Measurements from ENCODE around the gene MYO5B.

MYO5B gene

DNA sequence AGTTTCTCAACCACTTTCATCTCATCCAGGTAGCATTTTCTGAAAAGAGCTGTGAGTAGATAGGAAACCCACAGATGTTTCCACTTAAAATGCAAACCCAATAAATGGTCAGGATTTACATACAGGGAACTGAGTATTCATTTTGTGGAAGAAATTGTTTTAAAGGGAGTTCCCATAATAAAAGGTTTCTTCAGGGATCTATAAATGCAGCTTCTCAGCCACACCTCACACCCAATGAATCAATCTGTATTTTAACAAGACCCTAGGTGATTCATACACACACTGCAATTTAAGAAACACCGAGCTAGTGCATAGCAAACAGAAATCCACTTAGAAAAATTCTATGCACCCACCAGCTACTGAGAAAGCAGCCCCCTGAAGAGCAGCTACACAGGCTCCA is 241.6 kb downstream of the MYO5B start:
- TF ChIP-seq, protein P1, sequence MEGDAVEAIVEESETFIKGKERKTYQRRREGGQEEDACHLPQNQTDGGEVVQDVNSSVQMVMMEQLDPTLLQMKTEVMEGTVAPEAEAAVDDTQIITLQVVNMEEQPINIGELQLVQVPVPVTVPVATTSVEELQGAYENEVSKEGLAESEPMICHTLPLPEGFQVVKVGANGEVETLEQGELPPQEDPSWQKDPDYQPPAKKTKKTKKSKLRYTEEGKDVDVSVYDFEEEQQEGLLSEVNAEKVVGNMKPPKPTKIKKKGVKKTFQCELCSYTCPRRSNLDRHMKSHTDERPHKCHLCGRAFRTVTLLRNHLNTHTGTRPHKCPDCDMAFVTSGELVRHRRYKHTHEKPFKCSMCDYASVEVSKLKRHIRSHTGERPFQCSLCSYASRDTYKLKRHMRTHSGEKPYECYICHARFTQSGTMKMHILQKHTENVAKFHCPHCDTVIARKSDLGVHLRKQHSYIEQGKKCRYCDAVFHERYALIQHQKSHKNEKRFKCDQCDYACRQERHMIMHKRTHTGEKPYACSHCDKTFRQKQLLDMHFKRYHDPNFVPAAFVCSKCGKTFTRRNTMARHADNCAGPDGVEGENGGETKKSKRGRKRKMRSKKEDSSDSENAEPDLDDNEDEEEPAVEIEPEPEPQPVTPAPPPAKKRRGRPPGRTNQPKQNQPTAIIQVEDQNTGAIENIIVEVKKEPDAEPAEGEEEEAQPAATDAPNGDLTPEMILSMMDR (IDR thresholded peaks at IDR 0.05; ENCODE audit: insufficient read depth, low read length, missing control alignments): no peak
- DNase-seq (ENCODE audit: low read depth, low spot score): no peak
- ChIA-PET CTCF (no interaction called here), POLR2A (no interaction called here)
- H3K4me3 ChIP-seq (ENCODE audit: low read depth, low read length): no peak overlapping the region

DNA sequence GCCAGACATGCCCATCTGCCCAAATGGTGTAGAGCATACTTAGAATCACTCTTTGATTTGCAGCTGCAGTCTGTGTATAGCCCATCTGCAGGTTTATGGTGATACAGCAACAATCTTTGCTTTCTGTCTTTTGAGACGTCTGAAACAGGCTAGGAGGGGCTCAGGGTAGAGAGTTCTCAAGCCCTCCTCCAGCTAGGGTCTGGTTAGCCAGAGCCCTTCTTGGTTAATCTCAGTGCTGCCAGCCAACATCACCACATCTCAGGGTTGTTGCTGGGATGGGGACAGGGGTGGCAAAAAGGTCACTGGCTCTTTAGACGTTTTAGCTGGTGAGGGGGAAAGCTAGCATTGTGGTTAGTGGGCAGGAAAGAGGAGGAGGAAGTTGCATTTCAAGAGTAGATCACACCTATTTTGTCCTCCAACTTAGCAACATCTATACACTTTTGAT is 245.0 kb downstream of the MYO5B start:
- ChIA-PET CTCF (no interaction called here), POLR2A (no interaction called here)
- no peak for DNase-seq (ENCODE audit: low read depth, low spot score)
- TF ChIP-seq, protein P1 (IDR thresholded peaks at IDR 0.05; ENCODE audit: insufficient read depth, low read length, missing control alignments): no peak
- no peak overlapping the region for H3K4me3 ChIP-seq (ENCODE audit: low read depth, low read length)

DNA sequence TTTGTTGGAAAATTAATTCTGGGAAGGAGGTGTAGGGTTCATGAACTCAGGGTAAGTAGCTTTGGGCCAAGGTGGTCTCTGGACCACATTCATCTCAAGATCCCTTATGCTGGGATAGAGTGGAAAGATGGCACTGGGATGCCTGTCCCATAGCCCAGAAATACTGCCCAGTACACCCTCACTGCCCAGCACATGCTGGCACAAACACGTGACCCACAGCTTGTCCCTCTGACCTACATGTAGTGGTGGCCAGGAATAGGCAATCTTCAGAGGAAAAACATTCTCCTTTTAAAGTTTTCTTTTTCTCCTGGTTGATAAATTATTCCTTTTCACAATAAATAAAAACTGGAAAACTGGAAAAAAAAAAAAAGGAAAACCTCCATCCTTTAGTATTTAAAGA is 246.0 kb downstream of the MYO5B start:
- DNase-seq (ENCODE audit: low read depth, low spot score): no peak
- no peak overlapping the region for H3K4me3 ChIP-seq (ENCODE audit: low read depth, low read length)
- CTCF ChIA-PET: no interaction called here
- TF ChIP-seq, protein P1 (IDR thresholded peaks at IDR 0.05; ENCODE audit: insufficient read depth, low read length, missing control alignments): no peak
- POLR2A ChIA-PET: no interaction called here

DNA sequence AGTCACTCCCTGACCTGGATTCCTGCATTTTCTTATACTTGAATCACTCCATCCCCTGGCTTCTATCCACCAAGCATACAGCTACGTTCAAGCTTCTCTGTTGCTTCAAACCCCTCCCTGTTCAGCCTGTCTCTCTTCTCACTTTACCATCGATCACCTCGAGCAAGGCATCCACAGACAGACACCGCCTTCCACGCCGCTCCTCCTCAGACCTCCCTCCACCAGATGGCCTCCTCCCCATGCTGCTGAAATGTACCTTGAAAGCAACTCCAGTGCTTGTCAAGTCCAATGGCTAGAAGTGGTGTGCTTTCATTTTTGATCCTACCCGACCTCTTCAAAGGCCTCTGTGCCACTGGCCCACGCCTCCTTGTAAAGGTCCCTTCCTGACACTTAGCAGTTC is 250.3 kb downstream of the MYO5B start:
- TF ChIP-seq, protein P1 (IDR thresholded peaks at IDR 0.05; ENCODE audit: insufficient read depth, low read length, missing control alignments): peak; percentile 27
- no peak for DNase-seq (ENCODE audit: low read depth, low spot score)
- no peak overlapping the region for H3K4me3 ChIP-seq (ENCODE audit: low read depth, low read length)
- ChIA-PET POLR2A (no interaction called here), CTCF (interaction anchor here (1.3 to 2.4 kb wide), 2 partner anchors 259 to 413 kb away, joined by 5 to 17 read pairs; no protein-coding TSS in a partner anchor)

DNA sequence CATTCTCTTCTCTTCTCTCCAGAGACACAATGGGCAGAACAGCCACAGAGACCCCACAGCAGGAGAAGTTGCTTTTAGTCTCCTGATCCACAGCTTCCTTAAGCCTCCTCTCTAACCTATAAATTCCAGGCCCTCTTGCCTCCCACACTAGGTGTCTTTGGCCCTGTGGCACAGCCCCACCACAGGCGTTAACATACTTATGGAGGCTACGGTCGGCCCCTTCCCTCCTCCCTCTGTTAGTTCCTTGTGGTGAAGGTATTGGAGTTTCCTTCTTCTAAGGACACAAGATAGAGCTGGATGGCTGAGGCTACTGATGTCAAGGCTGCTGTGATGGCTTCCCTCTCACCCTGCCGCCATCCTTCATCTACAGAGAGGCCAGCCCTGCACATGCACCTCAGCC is 258.1 kb downstream of the MYO5B start:
- TF ChIP-seq, protein P1 (IDR thresholded peaks at IDR 0.05; ENCODE audit: insufficient read depth, low read length, missing control alignments): no peak
- CTCF ChIA-PET: no interaction called here
- POLR2A ChIA-PET: no interaction called here
- H3K4me3 ChIP-seq (ENCODE audit: low read depth, low read length): no peak overlapping the region
- no peak for DNase-seq (ENCODE audit: low read depth, low spot score)

DNA sequence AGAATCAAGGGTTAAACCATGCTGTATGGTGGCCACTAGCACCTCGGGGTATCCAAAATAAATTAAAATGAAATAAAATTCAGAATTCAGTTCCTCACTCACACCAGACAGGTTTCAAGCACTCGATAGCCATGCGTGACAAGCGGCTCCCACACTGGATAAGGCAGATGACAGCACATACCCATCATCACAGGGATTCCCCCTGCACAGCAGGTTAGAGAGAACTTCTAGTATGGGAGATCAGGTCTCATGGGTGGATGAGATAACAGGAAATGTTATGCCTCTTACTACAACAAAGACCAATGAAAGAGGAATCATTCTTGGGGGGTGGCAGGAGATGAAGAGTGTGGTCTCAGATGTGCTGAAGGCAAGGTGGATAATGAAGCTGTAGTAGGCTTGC is 259.7 kb downstream of the MYO5B start:
- no peak overlapping the region for H3K4me3 ChIP-seq (ENCODE audit: low read depth, low read length)
- ChIA-PET CTCF (interaction anchor here (1.5 kb wide), 1 partner anchor 9 kb away, joined by 3 read pairs; no protein-coding TSS in a partner anchor), POLR2A (no interaction called here)
- TF ChIP-seq, protein P1 (IDR thresholded peaks at IDR 0.05; ENCODE audit: insufficient read depth, low read length, missing control alignments): no peak
- no peak for DNase-seq (ENCODE audit: low read depth, low spot score)
